AG09309 (cell line): ENCODE measurements around the gene CABP4.
"Not testable (repeated sequence)": the region's sequence is repeated elsewhere in the genome, so short reads cannot be mapped to it uniquely, and the experiment has no call there.

ENCODE experiments used
- DNase-seq: peaks from one replicate; pipeline ENCODE4 v3.0.0-alpha.2; 2010; ENCODE audit warnings: low read depth
- H3K4me3 ChIP-seq: 2 replicates; pipeline ENCODE4 v1.5.1; 2011; ENCODE audit warnings: mild to moderate bottlenecking, low read depth, low read length, moderate library complexity; ENCODE audit not compliant: control insufficient read depth
- TF ChIP-seq, protein P1 (sequence below): IDR thresholded peaks from 2 replicates; pipeline ENCODE4 v1.5.1; 2011; ENCODE audit warnings: mild to moderate bottlenecking, low read depth, low read length, inconsistent platforms; ENCODE audit not compliant: insufficient read depth, control insufficient read depth; ENCODE audit errors: missing control alignments

Gene CABP4

DNA sequence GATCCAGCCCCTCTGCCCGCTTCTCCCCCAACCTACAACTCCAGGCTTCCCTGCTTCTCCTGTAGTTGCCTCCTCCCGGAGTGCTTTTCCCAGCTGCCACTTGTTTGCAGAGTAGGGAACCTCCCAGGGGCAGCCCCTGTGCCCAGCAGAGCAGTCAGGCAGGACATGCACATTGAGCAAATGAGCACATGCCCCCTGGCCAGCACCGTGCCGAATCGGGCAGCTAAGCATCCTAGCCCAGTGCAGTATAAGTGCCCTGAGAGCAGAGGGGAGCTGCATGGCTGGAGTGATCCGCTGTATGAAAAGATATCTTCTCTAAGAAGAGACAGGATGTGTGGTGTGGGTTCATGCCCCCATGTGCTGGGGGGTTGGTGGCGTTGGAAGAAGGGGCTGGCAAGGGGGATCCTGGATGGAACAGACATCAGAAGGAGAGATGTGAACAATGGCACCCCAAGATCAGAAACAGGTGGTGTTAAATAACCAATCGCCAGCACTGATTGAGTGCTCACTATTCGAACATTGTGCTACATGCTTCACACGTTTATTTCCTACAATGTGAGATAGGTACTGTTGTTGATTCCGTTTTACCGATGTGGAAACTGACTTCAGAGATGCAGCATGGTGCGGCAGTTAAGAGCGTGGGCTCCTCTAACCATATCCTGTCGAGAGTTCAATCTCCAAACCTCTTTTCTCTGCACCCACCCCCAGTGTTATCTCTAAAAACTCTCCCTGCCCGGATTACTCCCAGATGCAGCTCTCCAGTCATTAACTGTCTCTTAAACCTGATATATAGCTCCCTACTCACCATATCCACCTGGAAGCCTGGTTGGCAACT is 28.9 kb downstream of the CABP4 start:
- no peak for DNase-seq
- H3K4me3 ChIP-seq = no peak overlapping the region
- TF ChIP-seq, protein P1, sequence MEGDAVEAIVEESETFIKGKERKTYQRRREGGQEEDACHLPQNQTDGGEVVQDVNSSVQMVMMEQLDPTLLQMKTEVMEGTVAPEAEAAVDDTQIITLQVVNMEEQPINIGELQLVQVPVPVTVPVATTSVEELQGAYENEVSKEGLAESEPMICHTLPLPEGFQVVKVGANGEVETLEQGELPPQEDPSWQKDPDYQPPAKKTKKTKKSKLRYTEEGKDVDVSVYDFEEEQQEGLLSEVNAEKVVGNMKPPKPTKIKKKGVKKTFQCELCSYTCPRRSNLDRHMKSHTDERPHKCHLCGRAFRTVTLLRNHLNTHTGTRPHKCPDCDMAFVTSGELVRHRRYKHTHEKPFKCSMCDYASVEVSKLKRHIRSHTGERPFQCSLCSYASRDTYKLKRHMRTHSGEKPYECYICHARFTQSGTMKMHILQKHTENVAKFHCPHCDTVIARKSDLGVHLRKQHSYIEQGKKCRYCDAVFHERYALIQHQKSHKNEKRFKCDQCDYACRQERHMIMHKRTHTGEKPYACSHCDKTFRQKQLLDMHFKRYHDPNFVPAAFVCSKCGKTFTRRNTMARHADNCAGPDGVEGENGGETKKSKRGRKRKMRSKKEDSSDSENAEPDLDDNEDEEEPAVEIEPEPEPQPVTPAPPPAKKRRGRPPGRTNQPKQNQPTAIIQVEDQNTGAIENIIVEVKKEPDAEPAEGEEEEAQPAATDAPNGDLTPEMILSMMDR = no peak

DNA sequence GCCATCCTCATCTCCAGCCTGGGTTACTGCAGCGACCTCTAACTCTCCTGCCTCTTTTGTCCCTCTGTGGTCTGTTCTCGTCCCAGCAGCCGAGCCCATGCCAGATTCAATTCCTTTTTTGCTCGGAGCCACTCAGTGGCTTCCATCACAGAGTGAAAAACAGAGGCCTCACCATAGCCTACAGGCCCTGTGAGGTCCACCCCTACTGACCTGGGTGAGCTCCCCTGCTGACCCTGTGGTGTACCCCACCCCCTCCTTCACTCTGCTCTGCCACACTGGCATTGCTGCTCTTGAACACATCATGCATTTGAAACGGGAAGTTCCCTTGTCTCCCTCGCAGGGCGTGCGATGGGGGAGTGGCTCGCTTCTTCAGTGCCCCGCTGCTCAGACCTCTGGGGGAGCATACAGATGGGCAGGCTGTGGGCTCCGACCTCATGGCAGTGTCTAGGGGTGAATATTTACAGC is 29.7 kb downstream of the CABP4 start:
- no peak overlapping the region for H3K4me3 ChIP-seq
- no peak for DNase-seq
- TF ChIP-seq, protein P1 = no peak

DNA sequence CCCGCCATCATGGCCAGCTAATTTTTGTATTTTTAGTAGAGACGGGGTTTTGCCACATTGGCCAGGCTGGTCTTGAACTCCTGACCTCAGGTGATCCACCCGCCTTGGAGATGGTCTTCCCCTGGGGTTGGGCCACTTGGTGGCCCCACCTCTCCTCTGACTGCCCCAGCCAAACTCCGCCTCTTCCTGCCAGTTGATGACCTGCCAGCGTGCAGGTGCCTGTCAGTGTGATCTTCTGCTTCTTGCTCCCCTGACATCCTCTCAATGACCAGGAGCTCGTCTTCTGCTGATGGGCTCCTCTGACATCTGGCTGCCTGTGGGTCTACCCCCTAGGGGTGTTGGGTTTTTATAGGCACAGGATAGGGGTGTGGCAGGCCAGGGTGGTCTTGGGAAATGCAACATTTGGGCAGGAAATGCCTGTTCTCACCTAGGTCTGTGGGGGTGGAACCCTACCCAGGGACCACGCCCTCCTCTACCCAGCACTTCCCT is 30.8 kb downstream of the CABP4 start:
- not testable (repeated sequence) for DNase-seq, H3K4me3 ChIP-seq

DNA sequence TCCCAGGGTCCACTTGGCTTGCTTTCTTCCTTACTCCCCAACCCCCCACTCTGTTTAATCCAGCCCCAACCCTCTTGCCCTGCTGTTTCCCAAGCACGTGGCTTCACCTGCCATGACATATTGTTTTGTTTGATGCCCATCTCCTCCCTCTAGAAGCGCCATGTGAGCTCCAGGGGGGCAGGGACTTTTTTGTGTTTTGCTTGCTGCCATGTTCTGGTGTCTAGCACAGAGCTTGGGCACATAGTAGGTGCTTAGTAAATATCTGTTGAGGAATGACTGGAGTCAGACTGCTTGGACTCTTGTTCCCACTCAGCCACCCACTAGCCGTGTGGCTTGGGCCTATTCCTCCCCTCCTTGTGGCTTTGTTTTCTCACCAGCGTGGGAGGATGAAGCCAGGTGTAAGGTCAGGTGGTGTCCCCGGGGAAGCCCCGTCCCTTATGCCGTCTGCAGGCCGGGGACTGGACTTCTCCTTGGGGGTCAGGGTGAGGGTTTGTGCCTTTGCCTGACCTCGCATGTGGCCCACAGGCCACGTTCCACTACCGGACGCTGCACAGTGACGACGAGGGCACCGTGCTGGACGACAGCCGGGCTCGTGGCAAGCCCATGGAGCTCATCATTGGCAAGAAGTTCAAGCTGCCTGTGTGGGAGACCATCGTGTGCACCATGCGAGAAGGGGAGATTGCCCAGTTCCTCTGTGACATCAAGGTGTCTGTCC is 31.5 kb downstream of the CABP4 start:
- no peak for DNase-seq
- TF ChIP-seq, protein P1 = no peak
- H3K4me3 ChIP-seq = no peak overlapping the region

DNA sequence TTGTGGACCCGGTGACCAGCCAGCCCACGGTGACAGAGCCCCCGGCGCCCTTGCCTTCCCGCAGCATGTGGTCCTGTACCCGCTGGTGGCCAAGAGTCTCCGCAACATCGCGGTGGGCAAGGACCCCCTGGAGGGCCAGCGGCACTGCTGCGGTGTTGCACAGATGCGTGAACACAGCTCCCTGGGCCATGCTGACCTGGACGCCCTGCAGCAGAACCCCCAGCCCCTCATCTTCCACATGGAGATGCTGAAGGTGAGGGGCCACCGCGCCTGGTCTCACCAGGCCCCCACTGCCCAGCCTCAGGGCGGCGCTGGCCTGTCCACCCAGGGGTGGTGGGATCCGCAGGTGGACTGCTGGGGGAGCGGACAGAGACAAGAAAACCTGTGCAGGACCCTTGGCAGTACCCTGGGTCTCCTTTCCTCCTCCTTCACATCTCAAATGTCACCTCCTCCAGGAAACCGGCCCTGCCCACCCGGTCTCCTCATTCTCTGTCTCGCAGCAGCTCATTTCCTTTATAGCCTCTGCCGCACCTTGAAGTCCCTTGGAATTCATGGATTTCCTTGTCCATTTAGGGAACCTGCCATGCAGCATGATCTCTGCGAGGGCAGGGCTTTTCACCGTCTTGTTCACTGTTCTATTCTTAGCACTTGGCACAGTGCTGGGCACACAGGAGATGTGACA is 34.2 kb downstream of the CABP4 start:
- H3K4me3 ChIP-seq = no peak overlapping the region
- no peak for DNase-seq
- TF ChIP-seq, protein P1 = no peak

DNA sequence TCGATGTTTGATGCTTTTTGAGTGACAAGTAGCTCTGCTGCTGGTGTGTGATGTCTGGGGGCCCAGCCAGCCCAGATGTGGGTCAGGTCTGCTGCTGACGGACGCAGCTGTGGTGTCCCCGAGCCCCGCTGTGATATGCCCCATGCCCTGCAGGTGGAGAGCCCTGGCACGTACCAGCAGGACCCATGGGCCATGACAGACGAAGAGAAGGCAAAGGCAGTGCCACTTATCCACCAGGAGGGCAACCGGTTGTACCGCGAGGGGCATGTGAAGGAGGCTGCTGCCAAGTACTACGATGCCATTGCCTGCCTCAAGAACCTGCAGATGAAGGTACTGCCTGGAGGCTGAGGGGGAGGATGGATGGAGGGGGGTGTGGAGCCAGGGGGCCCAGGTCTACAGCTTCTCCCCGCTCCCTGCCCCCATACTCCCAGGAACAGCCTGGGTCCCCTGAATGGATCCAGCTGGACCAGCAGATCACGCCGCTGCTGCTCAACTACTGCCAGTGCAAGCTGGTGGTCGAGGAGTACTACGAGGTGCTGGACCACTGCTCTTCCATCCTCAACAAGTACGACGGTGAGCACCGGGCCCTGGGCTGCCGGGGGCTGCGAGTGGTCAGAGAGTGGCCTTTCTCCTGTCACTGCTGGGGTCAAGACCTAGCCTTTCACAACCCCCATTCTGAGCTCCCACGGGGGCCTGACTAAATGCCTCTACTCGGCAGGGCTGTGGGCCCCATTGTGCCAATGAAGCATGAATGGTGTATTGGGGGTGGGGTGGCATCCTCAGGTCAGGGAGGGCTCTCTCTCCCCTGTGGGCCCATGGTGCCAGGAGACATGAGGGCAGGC is 35.0 kb downstream of the CABP4 start:
- no peak overlapping the region for H3K4me3 ChIP-seq
- TF ChIP-seq, protein P1 = no peak
- no peak for DNase-seq
